ENCODE measurements around the gene PHYH. TPM values are rescaled to one million over a fixed set of nuclear protein-coding genes. Genes with fewer than 3 reads are reported as not detected.

The PHYH gene
- total RNA-seq: 11.5 and 13.7 TPM in 2 replicates

DNA sequence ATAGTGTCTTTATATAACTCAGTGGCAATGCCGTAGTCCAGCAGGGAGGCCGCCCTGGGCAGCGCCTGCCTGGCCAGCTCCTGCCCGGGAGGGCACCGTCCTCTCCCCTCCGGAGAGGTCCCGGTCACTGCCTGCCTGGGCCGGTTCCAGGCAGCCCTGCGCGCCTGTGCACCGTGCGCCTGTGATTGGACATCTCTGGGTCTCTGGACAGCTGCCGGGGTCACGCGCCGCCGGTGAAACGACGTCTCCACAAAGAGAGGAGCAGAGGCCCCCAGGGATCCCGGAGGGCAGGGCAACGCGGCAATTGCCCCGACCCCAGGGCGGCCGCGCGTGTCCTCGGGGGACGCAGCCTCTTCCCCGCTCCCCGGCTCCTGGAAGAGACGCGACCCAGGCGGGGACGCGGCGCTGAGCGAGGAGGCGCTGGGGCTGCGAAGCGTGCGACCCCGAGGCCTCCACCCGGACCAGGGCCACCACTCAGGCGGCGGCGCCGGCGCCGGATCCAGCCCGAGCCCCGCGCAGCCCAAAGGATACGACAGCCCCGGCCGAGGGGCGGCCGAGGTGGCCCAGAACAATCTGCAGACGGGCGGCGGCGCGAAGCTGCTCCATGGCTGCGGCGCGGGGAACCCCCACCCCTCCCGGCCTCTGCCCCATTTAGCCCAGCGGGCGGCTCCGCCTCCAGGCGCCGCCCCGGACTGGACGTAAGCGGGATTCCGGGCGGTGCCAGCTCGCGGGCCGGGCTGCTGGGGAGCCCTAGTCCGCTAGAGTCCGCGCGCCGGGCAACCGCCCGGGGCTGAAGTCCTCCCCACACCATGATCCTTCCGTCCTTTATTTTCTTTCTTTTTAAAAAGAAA is at the start of gene PHYH:
TSS of gene PHYH (minus strand) at position 628 of the 851 bp plus-strand sequence. CDS start at position 606, 22 bp downstream.

DNA sequence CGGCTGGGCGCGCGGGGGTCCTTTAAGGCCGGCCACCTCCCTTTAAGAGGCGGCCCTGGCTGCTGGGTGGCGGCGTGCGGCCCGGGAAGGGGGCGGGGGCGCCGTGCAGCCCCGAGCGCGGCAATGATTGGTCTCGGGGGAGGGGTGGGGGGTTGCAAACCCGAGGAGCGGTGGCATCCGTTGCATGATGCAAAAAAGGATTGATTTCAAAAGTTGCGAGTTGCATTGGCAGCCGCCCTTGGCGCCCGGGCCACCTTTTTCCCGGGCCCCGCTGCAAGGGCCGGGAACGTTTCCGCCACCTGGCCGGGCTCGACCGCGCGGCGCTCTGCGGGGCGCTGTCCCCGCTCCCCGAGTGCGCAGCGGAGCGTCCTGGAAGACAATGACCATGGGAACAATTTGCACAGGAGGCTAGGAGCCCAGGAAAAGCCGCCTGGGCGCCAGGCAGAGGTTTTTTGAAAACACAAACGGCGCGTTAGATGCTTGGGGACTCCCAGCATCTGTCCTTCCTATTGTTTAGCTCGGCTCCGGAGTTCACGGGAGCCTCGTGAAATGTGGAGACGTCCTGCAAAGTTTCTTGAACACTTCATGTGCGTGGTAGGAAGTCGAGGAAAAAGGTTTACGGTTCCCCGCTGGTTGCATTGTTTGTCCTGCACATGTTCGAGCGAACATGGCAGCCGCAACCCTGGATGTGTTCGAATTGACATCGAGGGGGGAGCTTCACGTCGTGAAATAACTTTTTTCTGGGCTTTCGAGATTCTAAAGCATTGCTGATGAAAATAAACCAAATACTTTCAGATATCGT is 48.6 kb upstream of the PHYH start, which contains the start of gene SEPHS1:
TSS of gene SEPHS1 (minus strand) at position 78 of the 802 bp plus-strand sequence. CDS start 3,343 bp downstream, outside the sequence.

GRCh38 chr10:13234172-13234571 is 65.7 kb downstream of the PHYH start, which contains the start of gene UCMA:
TSS of gene UCMA (minus strand) at chr10:13234374. CDS start at chr10:13234258, 116 bp downstream.

Other genes starting within 250 kb of the PHYH start
- 94.5 and 95.8 TPM in 2 replicates for gene OPTN, start 199.9 kb downstream of the PHYH start, total RNA-seq
- gene MCM10, start 138.5 kb downstream of the PHYH start, total RNA-seq: 12.2 and 13.5 TPM in 2 replicates
- gene UCMA, start 65.7 kb downstream of the PHYH start, total RNA-seq: not detected in 2 replicates
- 32.6 and 43.7 TPM in 2 replicates for gene SEPHS1, start 48.2 kb upstream of the PHYH start, total RNA-seq
- gene BEND7, start 228.9 kb upstream of the PHYH start, total RNA-seq: 8.8 and 9.6 TPM in 2 replicates

Measured in mammary microvascular endothelial cell (primary cell).